ENCODE results near the gene CEMIP2.

Gene CEMIP2

DNA sequence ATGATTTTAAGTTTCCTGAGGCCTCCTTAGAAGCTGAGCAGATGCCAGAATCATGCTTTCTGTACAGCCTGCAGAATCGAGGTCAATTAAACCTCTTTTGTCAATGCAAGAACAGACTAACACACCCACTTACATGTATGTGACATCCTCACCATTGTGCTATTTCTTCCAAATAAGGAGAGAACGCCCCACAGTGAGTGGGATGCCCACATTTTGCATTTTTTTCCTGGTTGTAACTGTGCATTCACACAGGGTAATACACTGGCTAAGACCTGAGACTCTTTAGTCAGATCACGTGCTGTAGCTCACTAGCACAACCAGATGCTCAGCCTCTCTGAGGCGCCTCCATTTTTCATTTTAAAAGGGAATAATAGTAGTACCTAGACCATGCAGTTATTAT, 4.4 kb upstream of the CEMIP2 start:
- DNase-seq, result no peak

DNA sequence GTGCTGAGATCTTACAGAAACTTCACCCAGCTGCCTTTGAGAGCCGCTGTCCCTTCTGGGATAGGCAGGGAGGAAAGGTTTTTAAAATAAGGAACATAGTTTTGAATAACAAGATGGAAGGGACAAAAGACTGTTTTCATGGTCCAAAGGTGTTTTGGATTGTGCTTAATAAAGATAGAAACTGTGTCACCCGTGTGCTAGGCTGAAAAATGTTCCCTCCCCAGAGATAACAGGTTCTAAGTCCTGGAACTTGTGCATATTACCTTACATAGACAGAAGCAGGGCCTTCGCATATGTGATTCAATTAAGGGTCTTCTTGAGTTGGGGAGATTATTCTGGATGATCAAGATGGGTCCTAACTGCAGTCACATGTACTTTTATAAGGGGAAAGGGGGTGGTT, 1.9 kb upstream of the CEMIP2 start:
- DNase-seq, result no peak

DNA sequence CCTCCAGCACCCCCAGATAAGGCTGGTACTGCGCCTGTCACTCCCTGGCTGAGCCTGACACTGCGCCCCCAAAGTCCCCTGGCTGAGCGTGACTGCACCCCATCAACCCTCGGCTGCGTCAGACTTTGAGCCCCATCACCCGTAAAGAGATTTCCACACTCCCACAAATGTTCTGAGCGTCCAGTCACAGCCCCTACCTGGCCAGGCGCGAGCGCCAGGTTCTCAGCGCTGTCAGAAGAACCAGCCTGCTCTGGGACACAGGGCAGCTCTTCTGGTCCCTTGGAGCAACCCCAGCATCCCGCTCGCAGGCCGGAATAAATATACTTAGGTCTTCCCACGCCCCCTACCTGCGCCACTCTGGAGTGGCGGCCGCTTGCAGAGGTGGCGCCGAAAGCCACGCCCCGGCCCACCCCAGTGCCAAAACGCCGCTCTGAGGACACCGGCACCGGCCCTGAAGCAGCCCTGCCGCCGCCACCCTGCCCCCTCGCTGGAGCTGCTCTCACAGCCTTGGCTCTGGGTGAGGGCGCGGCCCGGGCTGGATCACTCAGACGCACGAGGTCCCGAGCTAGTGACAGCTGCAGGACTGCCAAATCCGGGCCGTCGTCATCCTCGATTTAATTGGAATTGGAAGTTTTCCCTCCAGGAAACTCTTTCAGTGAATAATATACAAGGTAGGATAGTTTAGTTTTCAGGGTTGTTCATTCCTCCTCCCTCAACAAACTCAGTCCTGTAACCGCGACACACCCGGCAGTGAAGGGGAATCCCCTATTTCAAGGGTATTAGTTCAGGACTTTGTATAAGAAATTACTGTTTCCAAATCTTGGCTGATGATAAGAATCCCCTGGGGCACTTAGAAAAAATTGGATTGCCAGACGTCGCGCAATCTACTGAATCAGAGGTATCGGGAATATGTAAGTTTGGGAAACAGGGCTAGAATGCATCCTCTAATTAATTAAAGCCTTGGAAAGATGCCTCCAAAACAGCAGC, 1.2 kb upstream of the CEMIP2 start:
- peak in 1 of 2 experiments; percentile 15 for DNase-seq

DNA sequence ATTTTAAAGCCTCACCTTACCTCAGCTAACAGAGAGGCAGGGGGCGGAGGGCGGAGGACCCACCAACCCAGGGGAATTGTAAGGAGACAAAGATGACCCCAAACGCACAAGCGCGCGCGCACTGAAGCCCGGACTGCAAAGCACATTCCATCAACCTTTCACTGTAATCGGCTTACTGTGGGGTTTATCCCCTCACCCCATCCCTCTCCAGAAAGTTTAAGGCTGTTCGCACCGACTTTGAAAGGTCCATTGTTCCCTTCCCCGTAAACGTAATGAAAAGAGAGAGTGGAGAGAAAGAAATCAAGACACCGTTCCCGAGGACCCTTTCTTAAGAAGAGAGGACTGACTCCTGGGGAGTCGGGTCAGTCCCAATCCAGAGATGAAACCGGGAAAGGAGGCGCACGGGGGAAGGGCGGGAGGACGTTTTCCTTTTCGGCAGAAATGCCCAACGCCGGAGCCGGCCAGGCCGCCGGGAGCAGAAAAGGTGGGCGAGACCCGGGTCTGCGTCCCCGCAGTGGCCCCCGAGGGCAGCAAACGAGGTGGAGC, 464 bp downstream of the CEMIP2 start:
- DNase-seq, result no peak

DNA sequence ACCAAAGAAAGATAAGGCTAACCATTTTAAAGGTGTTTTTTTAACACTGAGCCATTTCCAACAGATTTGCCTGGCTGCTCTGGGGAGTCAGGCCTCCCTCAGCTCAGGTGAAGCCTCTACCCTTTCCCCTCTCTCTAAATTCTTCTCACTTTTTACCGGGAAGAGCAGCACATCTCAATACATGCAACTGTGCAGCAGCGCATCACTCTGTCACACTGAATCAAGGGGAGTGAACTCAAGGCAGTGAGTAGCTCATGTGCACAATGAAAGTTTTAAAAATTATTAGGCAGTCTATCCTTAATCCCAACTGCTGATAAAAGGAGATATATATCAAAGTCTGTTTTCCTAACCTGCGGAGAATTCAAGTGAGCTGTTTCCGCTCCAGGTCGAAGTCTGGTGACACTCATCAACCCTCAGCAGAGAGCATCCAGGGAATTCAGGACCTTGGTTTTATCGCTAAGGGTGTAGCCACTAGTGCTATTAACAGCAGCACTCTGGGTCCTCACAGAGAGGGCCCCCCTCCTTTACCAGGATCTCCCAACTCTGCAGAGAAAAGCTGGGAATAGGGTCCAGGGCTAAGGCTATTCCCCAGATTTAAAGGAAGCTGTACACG, 1.0 kb downstream of the CEMIP2 start:
- DNase-seq, result no peak

DNA sequence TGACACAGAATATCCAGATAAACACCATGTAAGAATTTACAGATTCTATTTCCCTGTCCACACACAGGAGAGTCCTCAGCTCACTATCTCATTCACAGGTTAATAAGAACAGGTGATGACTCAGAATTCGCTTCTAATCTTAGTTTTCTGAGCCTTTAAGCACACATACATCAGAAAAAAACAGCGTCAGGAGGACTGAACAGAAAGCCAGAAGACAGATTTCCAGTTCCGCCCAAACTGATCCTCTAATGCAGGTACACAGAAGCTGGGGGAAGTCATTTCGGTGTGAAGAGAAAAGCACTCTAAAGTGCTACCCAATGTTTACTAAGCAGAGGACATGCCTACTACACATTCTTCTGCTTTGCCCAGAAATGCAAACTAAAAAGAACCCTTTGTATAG, 1.6 kb downstream of the CEMIP2 start:
- no peak for DNase-seq

DNA sequence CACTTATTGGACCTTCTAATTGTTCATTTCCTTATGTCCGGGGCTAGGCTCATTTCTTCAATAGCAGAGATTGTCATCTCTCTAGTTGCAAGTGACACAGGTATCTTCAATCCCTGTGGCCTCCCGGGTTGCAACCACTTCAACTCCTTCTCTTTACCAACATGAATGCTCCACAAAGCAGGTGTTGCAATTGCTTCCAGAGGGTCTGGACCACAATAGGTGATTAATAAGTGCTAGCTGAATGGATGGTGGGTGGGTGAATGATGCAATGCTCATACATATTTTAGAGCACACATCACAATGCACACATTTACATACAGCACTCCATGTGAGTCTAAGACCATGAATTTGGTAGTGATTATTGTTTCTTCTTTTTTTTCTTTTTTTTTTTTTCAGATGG, 2.6 kb downstream of the CEMIP2 start:
- DNase-seq, result no peak

DNA sequence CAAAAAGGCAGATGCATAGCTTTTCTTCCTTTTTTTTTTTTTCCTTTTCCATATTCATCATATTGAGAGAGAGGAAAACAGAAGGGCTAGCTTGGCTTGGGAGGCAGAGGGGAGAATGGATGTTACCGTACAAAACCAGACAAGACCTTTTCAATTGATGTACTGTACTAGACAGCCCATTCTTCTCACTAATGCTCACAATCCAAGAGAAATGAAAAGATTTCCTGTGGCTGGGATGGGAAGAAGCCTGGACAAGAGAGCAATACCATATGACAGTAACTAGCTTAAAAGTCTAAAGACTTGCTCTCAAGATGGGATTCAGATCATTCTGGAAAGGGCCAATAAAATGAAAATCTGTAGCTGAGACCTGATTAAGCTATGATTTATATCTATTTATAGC, 3.4 kb downstream of the CEMIP2 start:
- no peak for DNase-seq

DNA sequence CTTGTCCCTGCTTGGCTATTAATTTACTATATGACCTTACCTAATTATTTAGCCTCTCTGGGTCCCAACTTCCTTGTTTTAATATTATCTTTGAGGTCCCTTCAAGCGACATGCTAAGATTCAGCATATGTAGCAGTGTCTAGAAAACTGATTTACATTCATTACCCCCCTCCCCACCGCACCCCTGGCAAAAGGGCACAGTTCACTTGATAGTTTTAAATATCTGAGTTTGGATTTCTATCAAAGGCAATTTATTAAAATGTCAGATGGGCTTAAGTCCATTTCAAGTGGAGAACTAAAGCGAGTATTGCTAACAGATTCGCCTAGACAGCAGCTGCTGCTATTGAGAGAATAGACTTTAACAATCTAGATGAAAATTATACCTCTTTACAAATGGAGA, 3.9 kb downstream of the CEMIP2 start:
- no peak for DNase-seq

DNA sequence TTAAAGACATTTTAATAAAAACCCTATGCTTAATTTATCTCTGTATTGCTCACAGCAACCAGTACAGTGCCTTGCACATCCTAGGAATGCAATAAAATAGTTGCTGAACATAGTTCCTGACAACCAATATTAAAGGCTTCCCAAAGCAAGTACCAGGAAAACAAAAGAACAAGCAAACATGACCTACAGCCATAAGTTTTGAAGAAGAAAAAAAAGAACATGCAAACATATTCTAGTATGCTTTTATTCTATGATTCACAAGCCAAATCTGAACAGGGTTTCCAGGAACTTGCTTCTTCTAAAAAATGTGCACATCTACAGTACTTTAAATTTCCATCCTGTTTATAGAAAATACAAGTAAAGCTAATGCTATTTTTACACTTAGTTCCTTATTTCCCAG, 4.5 kb downstream of the CEMIP2 start:
- no peak for DNase-seq

DNA sequence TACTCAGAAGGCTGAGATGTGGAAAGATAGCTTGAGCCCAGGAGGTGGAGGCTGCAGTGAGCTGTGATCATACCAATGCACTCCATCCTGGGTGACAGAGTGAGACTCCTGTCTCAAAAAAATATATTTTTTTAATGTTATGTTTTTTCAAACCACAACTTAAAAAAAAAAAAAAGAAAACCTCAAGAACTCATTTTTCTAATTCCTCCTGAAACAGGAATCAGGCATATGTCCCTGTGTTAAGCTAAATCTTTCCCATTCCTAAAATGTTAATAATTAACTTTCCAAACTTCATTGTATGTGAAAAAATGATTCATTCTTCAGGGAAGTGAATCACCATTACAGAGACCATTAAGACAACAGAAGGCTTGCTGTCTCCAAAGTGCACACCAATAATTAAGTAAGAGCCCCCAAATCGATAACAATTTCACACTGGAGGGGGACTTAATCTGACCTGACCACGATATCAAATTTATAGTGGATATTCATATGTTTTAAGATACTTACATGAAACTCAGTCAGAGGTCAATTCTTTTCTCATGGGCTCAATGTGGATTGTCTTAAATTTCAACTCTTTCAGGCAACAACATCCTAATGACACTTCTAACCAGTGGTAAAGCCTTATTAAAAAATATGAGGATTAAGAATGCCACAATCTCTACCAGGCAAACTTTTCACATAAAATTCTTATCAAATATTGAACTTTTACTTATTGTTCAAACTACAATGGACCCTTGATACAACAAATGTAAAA, 5.2 kb downstream of the CEMIP2 start:
- no peak for DNase-seq

DNA sequence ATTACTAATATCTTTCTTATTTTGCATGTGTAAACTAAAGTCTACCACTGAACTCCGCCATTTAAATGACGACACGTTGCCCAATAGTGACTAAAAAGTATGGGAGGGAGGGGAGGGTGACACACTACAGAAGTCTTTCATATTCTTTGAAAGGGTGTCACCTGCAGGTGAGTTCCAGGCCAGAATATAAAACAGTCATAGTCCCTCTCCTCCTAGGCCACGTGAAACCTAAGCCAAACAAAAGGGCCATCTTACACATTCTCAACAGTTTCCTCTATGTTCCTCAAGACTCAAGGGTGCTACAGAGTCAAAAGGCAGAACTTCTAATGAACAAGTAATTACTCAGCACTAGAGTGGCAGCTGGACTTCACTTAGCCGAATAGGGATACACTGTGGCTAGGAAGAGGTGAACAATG, 6.4 kb downstream of the CEMIP2 start:
- no peak for DNase-seq

DNA sequence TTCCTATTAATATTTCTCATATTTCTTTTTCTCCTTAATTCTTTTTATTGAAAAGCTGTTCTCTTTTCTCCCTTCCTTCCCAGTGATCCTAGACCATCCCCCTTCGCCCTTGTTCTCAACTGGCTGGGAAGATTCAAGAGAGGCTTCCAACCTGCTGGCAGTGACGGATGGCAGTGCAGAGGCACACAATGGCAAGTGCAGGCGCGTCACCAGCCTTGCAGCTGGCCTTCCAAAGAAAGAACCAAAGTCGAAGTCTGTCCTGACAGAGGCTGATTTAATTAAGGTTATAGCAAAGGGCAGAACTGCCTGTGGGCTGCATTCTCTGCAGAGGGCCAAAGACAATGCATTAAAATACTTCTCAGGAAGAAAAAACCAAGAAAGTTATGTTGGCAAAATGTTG, 7.4 kb downstream of the CEMIP2 start:
- peak; percentile 0 to 4 for DNase-seq

DNA sequence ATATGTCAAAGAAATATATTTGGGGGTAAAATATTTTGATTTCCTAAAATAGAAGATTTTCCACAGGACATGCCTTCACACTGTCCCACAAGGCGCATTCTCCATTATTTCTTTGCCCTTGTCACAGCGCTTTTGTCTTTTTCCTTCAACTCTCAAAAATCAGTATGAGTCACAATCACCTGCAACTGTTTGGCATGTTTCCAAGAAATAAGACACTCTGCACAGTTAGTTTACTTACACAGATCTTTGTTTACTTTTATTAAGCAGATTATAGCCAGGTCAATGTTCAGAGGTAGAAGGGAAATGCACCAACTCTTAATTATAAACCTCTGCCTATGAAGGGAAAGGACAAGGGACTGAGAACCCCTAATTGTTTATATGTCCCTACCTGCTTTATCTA, 9.5 kb downstream of the CEMIP2 start:
- DNase-seq, result no peak

DNA sequence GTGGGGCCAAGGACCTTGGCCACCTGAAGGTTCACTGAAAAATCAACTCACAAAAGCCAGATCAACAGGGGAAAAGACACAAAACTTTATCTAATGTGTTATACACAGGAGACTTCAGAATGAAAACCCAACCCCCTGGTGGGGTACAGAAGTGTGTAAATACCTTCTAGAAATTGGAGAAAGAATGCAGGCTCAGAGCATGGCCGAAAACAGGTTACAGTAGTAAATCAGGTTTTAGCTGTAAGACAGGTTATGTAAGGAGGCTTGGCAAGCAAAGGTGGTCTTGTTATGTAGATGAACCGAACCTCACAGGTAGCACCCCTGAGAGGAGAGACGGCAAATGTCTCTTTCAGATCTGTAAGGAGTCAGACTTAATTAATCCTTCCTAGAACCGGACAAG, 10.0 kb downstream of the CEMIP2 start:
- DNase-seq, result no peak

DNA sequence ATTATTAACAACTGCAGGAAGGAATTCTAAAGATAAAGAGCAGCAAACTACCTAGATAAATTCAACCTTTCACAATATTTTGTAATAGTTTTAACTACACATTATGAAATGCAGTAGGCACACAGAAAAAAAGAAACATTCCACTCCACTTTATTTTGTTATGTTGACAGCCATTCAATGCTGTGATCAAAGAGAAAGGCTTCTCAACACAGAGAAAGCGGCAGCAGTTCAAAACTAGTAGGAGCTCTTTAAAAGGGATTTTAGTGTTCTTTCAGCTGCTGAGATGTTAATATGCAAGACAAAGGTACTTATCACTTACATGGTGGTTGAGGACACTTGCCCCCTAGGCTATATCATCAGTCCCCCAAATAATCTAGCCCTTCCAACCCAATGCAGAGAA, 11.6 kb downstream of the CEMIP2 start:
- DNase-seq, result no peak

DNA sequence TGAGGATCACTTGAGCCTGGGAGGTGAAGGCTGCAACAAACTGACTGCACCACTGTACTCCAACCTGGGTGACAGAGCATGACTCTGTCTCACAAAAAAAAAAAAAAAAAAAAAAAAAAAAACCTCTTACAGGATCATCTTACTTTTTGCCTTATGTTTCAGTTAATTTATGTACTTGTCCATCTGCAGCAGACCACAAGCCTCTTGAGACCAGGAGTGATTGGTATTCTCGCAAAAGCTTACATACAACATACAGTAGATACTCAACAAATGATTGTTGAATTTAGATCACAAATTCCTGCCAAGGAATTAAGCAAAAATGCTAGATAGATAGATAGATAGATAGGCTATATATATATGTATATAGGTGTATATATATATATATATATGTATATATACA, 12.4 kb downstream of the CEMIP2 start:
- no peak for DNase-seq

DNA sequence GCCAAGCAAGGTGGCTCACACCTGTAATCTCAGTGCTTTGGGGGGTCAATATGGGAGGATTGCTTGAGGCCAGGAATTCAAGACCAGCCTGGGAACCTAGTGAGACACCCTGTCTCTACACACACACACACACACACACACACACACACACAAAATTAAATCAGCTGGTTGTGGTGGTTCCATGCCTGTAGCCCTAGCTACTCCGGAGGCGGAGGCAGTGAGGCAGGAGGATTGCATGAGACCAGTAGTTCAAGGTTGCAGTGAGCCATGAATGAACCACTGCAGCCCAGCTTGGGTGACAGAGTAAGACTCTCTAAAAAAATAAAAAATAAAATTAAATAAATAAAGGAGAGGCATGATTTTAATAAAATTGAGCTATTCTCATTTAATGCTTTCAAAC, 13.1 kb downstream of the CEMIP2 start:
- no peak for DNase-seq

DNA sequence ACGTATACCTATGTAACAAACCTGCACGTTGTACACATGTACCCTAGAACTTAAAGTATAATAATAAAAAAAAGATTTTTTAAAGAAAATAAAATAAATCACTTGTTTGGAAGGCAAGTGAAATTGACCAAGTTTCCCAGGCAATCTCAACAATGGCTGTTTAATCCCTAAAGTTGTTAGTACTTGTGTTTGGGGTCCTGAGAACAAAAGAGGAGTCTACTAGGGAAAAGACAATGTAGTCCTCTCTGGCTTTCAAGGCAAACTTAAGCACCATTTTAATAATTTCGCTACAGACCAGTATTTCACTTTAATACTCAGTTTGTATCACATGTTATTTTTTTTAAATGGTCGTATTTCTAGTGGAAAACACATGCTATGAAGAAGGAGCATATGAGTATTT, 14.2 kb downstream of the CEMIP2 start:
- DNase-seq, result no peak

DNA sequence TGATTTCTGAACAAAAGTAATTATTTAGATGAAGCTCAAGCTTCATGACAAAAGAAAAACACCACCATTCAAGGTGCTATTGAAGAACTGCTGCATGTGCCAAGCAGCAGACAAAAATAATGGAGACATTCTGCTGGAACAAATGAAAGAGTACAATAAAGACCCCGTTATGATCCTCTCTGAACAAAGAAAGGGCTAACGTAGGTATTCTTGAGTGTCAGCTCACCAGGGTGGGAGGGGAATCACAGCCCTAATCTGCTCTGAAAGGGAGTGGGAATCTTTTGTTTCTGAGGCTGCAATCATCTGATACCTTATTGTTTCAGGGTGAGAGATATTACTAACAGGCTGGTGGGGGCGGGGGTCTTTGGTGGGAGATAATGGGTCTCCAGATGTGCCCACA, 15.4 kb downstream of the CEMIP2 start:
- DNase-seq, result no peak

DNA sequence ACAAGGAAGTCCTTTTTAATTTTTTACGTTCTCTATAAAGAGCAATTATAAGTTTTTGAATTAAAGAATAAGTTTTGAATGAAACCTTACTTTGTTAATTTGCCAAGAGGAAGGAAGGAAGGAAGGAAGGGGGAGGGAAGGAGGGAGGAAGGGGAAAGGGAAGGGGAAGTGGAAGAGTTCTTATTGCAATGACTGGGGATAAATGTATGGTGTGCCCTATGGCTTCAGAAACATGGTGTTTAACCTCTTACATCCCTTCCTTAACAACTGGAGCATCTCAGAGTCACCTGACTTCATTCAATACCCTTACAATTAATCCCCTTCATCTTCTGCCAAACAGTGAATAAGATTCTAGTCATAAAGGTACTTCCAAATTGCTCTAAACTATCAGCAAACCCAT, 16.0 kb downstream of the CEMIP2 start:
- DNase-seq, result no peak

DNA sequence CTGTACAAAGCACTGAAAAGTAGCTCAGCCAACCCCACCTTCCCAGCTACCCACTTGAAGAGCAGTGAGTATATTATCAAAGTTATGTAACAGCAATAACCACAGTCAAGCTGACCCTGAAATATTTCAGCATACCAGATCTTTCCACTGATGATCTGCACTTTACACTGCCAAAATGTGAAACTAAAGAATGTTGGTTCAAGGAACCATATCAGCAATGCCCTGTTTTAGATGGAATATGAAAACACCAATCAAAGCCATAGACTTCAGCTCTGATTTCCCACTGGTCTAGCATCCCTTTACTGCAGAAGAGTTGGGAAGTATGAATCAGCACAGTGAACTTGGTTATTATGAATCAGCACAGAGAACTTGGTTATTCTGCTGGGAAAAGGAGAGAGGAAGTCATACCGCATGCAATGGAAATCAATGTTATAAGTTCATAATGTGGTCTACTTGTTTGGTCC, 20.0 kb downstream of the CEMIP2 start:
- DNase-seq, result no peak

DNA sequence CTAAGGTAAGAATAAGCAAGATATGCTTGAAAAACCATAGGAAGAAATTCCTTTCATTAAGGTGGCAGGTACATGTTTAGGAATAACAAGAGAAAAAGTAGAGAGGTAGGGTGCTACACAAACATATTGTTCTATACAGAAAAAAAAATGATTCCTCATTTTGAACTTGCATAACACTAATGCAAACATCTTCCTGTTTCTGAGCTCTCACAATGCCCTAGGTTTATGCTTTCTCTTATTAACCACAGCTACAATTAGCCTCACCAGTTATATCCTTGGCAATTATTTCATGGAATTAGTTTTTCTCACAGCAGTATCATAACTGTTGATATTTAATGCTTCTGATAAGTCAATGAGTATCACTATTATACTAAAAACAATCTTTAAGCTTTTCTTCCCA, 20.7 kb downstream of the CEMIP2 start:
- no peak for DNase-seq
